Neural crest cell (in vitro differentiated cells): ENCODE data around the gene CD72. TPM values are rescaled to one million over a fixed set of nuclear protein-coding genes. Genes with fewer than 3 reads are reported as not detected.
A peak's percentile ranks its signal among the peaks of the same experiment; 100 is the strongest.

Experiments used
- DNase-seq: peaks from one replicate; pipeline ENCODE4 v3.0.0; 2021; ENCODE audit warnings: low read depth, mixed read lengths, low spot score
- H3K27ac Mint-ChIP-seq: one replicate; pipeline ENCODE4 v1.8.0; 2021; ENCODE audit warnings: mild to moderate bottlenecking, mixed read lengths; ENCODE audit not compliant: unreplicated experiment
- H3K27me3 Mint-ChIP-seq: 2 replicates; pipeline ENCODE4 v1.8.0; 2021; ENCODE audit warnings: low read depth, mild to moderate bottlenecking, mixed read lengths
- H3K36me3 Mint-ChIP-seq: 2 replicates; pipeline ENCODE4 v1.8.0; 2021; ENCODE audit warnings: low read depth, mild to moderate bottlenecking, mixed read lengths
- H3K4me1 Mint-ChIP-seq: 2 replicates; pipeline ENCODE4 v1.8.0; 2021; ENCODE audit warnings: mixed read lengths
- H3K4me3 Mint-ChIP-seq: one replicate; pipeline ENCODE4 v1.8.0; 2021; ENCODE audit warnings: mild to moderate bottlenecking, mixed read lengths
- H3K9me3 Mint-ChIP-seq: 2 replicates; pipeline ENCODE4 v1.8.0; 2021; ENCODE audit warnings: mixed read lengths
- CTCF ChIP-seq: fragments of 200-600 bp; sonication (generic); conservative IDR thresholded peaks from 2 replicates; pipeline ENCODE4 v1.5.0; 2021; ENCODE audit warnings: antibody characterized with exemption, mild to moderate bottlenecking
- total RNA-seq: library from RNA; stranded (reverse); gene quantifications from 2 replicates; pipeline ENCODE4 v1.2.1, GENCODE V29; 2021

The CD72 gene
- total RNA-seq, 1 donor from 2014 or later: 1.4 TPM

GRCh38 chr9:35664531-35665470, 46.6 kb upstream of the CD72 start, which contains the start of gene ARHGEF39:
Gene ARHGEF39, minus strand, starts transcription at chr9:35665195. Its CDS starts 26 bp downstream, at chr9:35665169.
- DNase-seq: peak; percentile 78
- no peaks in the 10 kb centered on the region for H3K9me3 Mint-ChIP-seq
- peaks cover 46% of the 10 kb centered on the region for H3K4me1 Mint-ChIP-seq
- H3K36me3 Mint-ChIP-seq: peaks cover 6% of the 10 kb centered on the region
- no peak within 1 kb of the TSS for H3K27ac Mint-ChIP-seq
- H3K4me3 Mint-ChIP-seq: peak within 1 kb of the TSS; percentile 87
- TF ChIP-seq CTCF: peak; percentile 41
- no peaks in the 10 kb centered on the region for H3K27me3 Mint-ChIP-seq

GRCh38 chr9:35662437-35662836, 44.2 kb upstream of the CD72 start:
- no peak for TF ChIP-seq CTCF
- Mint-ChIP-seq H3K27ac (no peak overlapping the region), H3K4me3 (peak overlapping the region; percentile 87), H3K36me3 (peaks cover 10% of the 10 kb centered on the region), H3K4me1 (peaks cover 61% of the 10 kb centered on the region), H3K9me3 (peaks cover 3% of the 10 kb centered on the region), H3K27me3 (peaks cover 6% of the 10 kb centered on the region)
- no peak for DNase-seq

- peaks cover 7% of the 10 kb centered on the region for H3K27me3 Mint-ChIP-seq
- H3K4me1 Mint-ChIP-seq: peaks cover 67% of the 10 kb centered on the region
- TF ChIP-seq CTCF: no peak
- peaks cover 10% of the 10 kb centered on the region for H3K36me3 Mint-ChIP-seq
- H3K27ac Mint-ChIP-seq: no peak overlapping the region
- H3K9me3 Mint-ChIP-seq: peaks cover 3% of the 10 kb centered on the region
- peak overlapping the region; percentile 87 for H3K4me3 Mint-ChIP-seq
- no peak for DNase-seq
Observed at GRCh38 chr9:35661756-35662350, 43.6 kb upstream of the CD72 start.

- peaks cover 3% of the 10 kb centered on the region for H3K9me3 Mint-ChIP-seq
- H3K27me3 Mint-ChIP-seq: peaks cover 9% of the 10 kb centered on the region
- H3K27ac Mint-ChIP-seq: peak overlapping the region; percentile 68
- H3K4me1 Mint-ChIP-seq: peaks cover 72% of the 10 kb centered on the region
- no peak for TF ChIP-seq CTCF
- H3K4me3 Mint-ChIP-seq: peak overlapping the region; percentile 85
- H3K36me3 Mint-ChIP-seq: peaks cover 10% of the 10 kb centered on the region
- DNase-seq: no peak
Observed at GRCh38 chr9:35660966-35661415, 42.8 kb upstream of the CD72 start.

GRCh38 chr9:35659340-35659739, 41.1 kb upstream of the CD72 start:
- no peak for TF ChIP-seq CTCF
- Mint-ChIP-seq H3K36me3 (peaks cover 10% of the 10 kb centered on the region), H3K9me3 (peaks cover 3% of the 10 kb centered on the region), H3K4me3 (peak overlapping the region; percentile 88), H3K4me1 (peaks cover 62% of the 10 kb centered on the region), H3K27me3 (peaks cover 9% of the 10 kb centered on the region), H3K27ac (no peak overlapping the region)
- no peak for DNase-seq
